Activated B cell treated with CpG ODN at 0.5 μM for 24 hours (primary cell): ENCODE data around the gene TBCK. TPM values are rescaled to one million over a fixed set of nuclear protein-coding genes. Genes with fewer than 3 reads are reported as not detected.

Experiments
- ATAC-seq: fragments of 200-7000 bp; cut with Tn5 transposase; one replicate; pipeline ENCODE4 v1.10.0; 2021; ENCODE audit warnings: low read depth, mild to moderate bottlenecking, moderate library complexity
- CTCF ChIA-PET: fragments of 350-600 bp; sonication (Branson Sonifier 250); formaldehyde crosslinking; loops from one replicate; lab custom pipeline; 2021; ENCODE audit warnings: antibody characterized with exemption; lab: Charles Lee
- POLR2A ChIA-PET: fragments of 350-600 bp; sonication (Branson Sonifier 250); formaldehyde crosslinking; loops from one replicate; lab custom pipeline; 2021; ENCODE audit warnings: antibody characterized with exemption; lab: Charles Lee
- DNase-seq: peaks from one replicate; pipeline ENCODE4 v3.0.0; 2022
- H3K27ac Mint-ChIP-seq: one replicate; pipeline ENCODE4 v1.8.0; 2020; ENCODE audit warnings: mixed read lengths
- H3K27me3 Mint-ChIP-seq: one replicate; pipeline ENCODE4 v1.8.0; 2021; ENCODE audit warnings: mixed read lengths
- H3K36me3 Mint-ChIP-seq: one replicate; pipeline ENCODE4 v1.8.0; 2021; ENCODE audit warnings: low read depth, mixed read lengths
- H3K4me1 Mint-ChIP-seq: one replicate; pipeline ENCODE4 v1.8.0; 2021; ENCODE audit warnings: mixed read lengths
- H3K4me3 Mint-ChIP-seq: one replicate; pipeline ENCODE4 v1.8.0; 2020; ENCODE audit warnings: mild to moderate bottlenecking, mixed read lengths
- H3K9me3 Mint-ChIP-seq: one replicate; pipeline ENCODE4 v1.8.0; 2020; ENCODE audit warnings: mixed read lengths
- intact Hi-C: fragments of 100-400 bp; cut with micrococcal nuclease; formaldehyde crosslinking; loops from one replicate; pipeline ENCODE4 v1.15.1; 2024
- total RNA-seq: library from RNA; stranded (reverse); gene quantifications from 2 replicates; pipeline ENCODE4 v1.2.3, GENCODE V29; 2022
- TF ChIP-seq, protein P1 (sequence below): fragments of 200-600 bp; IDR thresholded peaks from one replicate; pipeline ENCODE4 v1.8.0; 2022; ENCODE audit warnings: antibody characterized with exemption, mild to moderate bottlenecking

TBCK gene
- total RNA-seq, 1 donor from 2014 or later, result 60.1 TPM

DNA sequence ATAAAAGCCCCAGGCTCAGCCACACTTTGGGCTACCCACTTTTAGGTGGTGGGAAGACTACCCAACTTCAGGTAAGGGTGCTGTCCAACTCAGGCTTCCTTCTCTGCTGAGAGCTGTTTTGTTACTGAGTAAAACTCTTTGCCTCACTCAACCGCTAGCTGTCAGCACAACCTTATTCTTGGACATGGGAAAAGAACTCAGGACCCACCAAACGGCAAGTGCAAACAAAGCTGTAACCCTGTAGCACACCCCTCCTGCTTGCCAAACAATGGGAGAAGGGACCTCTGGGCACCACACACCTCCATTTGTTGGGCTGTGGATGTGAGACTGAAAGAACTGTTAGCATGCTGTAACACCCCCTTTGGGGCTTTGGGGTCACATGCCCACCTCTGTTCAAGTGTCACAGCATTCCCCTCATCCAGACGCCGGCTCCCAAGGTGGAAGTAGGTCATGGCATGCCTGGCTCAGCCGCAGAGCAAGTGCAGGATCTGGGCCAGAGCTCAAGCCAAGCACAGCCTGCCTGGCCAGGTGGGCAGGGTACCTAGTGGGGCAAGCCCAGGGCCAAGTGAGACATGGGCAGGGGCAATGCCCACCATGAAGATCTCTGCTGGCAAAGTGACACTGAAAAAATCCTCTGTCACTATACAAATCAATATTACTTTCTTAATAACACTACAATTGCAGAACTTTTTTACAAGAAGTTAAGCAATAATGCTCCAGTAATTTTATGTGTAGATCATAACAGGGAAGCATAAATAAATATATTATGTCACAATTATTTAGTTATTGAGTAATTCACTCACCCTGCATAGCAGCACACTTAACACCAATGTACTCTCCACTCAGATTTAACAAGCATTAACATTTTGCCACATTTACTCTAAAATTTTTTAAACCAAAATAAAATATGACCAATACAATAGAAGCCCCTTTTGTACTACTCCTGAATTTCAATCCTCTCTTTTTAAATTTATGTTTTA, 107.2 kb downstream of the TBCK start:
- Mint-ChIP-seq H3K27ac (no peak overlapping the region), H3K36me3 (peaks cover 27% of the 10 kb centered on the region), H3K27me3 (no peaks in the 10 kb centered on the region), H3K4me1 (no peaks in the 10 kb centered on the region), H3K4me3 (no peak overlapping the region), H3K9me3 (peaks cover 3% of the 10 kb centered on the region)
- intact Hi-C loops, result no loop called here
- POLR2A ChIA-PET, result no interaction called here
- TF ChIP-seq, protein P1, sequence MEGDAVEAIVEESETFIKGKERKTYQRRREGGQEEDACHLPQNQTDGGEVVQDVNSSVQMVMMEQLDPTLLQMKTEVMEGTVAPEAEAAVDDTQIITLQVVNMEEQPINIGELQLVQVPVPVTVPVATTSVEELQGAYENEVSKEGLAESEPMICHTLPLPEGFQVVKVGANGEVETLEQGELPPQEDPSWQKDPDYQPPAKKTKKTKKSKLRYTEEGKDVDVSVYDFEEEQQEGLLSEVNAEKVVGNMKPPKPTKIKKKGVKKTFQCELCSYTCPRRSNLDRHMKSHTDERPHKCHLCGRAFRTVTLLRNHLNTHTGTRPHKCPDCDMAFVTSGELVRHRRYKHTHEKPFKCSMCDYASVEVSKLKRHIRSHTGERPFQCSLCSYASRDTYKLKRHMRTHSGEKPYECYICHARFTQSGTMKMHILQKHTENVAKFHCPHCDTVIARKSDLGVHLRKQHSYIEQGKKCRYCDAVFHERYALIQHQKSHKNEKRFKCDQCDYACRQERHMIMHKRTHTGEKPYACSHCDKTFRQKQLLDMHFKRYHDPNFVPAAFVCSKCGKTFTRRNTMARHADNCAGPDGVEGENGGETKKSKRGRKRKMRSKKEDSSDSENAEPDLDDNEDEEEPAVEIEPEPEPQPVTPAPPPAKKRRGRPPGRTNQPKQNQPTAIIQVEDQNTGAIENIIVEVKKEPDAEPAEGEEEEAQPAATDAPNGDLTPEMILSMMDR, result no peak
- CTCF ChIA-PET, result no interaction called here
- ATAC-seq (no peak), DNase-seq (no peak)

DNA sequence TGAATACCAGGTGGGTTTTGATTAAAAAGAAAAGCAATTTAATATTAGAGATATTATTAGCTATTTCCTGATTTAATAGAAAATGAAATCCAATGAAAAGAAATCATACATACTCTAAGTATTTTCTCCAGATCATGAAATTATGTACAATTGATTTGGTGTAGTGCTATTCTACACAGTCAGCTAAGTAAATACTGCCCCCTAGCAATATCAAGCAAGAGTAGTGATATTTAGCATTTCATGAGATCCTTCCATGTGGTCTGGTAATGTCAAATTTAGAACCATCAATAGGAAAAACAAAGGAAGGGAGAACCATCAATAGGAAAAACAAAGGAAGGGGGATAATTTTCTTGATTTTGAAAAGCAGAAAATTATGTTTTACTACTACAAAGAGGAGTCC, 114.6 kb downstream of the TBCK start:
- TF ChIP-seq, protein P1, result no peak
- POLR2A ChIA-PET, result no interaction called here
- Mint-ChIP-seq H3K4me3 (no peak overlapping the region), H3K27ac (no peak overlapping the region), H3K27me3 (no peaks in the 10 kb centered on the region), H3K36me3 (peaks cover 7% of the 10 kb centered on the region), H3K4me1 (no peaks in the 10 kb centered on the region), H3K9me3 (no peaks in the 10 kb centered on the region)
- intact Hi-C loops, result no loop called here
- no peak for DNase-seq
- CTCF ChIA-PET, result no interaction called here
- ATAC-seq, result no peak

DNA sequence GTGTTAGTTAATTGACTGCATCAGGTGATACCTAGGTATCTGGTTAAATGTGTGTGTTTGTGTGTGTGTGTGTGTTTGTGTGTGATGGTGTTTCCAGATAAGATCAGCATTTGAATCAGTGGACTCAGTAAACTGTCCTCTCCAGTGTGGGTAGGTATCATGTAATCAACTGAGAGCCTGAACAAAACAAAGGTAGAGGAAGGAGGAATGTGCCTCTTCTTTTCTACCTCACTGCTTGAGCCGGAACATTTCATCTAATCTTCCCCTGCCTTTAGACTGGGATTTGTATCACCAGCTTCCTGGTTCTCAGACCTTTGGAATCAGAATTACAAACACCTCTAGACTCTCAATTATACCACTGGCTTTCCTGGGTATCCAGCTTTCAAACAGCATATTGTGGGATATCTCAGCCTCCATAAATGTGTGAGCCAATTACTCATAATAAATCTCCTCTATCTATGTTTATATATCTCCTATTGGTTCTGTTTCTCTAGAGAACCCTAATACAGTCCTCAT, 120.5 kb downstream of the TBCK start:
- ChIA-PET POLR2A (no interaction called here), CTCF (no interaction called here)
- intact Hi-C loops, result no loop called here
- no peak overlapping the region for H3K27ac Mint-ChIP-seq
- H3K27me3 Mint-ChIP-seq, result no peaks in the 10 kb centered on the region
- no peaks in the 10 kb centered on the region for H3K4me1 Mint-ChIP-seq
- no peak for DNase-seq
- TF ChIP-seq, protein P1, result no peak
- H3K4me3 Mint-ChIP-seq, result no peak overlapping the region
- no peak for ATAC-seq
- H3K36me3 Mint-ChIP-seq, result peaks cover 37% of the 10 kb centered on the region
- no peaks in the 10 kb centered on the region for H3K9me3 Mint-ChIP-seq

DNA sequence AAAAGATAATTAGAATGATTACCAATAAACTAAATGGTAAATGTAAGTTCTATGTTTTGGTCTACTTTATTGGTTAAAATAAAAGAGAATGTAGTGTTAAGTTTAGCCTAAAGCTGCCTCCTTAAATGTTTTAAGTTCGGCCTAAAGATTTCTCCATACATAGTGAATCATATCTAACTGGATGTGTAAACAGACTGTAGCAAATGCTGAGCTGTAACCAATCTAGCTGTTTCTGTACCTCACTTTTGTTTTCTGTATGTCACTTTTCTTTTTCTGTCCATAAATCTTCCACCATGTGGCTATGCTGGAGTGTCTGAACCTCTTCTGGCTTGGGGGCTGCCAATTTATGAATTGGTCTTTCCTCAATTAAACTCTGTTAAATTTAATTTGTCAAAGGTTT, 121.2 kb downstream of the TBCK start:
- Mint-ChIP-seq H3K9me3 (no peaks in the 10 kb centered on the region), H3K27me3 (no peaks in the 10 kb centered on the region), H3K27ac (no peak overlapping the region), H3K4me3 (no peak overlapping the region), H3K4me1 (no peaks in the 10 kb centered on the region), H3K36me3 (peaks cover 39% of the 10 kb centered on the region)
- ChIA-PET POLR2A (no interaction called here), CTCF (no interaction called here)
- no peak for DNase-seq
- no peak for ATAC-seq
- intact Hi-C loops, result no loop called here
- TF ChIP-seq, protein P1, result no peak

DNA sequence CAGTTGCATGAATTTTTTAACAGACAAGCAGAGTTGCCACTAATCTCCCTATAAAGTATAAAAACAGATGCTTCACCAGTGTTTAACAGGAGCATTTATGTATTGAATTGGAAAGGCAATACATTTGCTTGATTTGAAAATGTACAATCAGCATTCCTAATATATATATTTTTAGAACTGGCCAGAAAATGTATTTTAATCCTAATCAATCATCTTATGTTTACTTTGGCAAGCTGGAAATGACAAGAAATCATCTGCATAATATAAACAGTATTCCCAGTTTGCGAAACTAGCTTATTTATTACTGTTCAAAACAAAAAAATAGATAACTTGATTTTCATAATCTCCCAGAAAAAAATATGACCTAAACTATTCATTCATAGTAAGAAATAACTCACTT, 123.9 kb downstream of the TBCK start:
- no peak overlapping the region for H3K27ac Mint-ChIP-seq
- no peak for ATAC-seq
- intact Hi-C loops, result no loop called here
- no peaks in the 10 kb centered on the region for H3K9me3 Mint-ChIP-seq
- no peak for DNase-seq
- TF ChIP-seq, protein P1, result no peak
- CTCF ChIA-PET, result no interaction called here
- no peaks in the 10 kb centered on the region for H3K27me3 Mint-ChIP-seq
- H3K4me1 Mint-ChIP-seq, result no peaks in the 10 kb centered on the region
- H3K4me3 Mint-ChIP-seq, result no peak overlapping the region
- peaks cover 58% of the 10 kb centered on the region for H3K36me3 Mint-ChIP-seq
- POLR2A ChIA-PET, result no interaction called here
